Nephron progenitor cell (in vitro differentiated cells): Measurements from ENCODE around the gene PTDSS2.

Experiments
- DNase-seq: peaks from one replicate; pipeline ENCODE4 v3.0.0; 2021
- H3K27ac Mint-ChIP-seq: 2 replicates; pipeline ENCODE4 v1.8.0; 2021; ENCODE audit warnings: mild to moderate bottlenecking, moderate library complexity, mixed read lengths
- H3K27me3 Mint-ChIP-seq: 2 replicates; pipeline ENCODE4 v1.8.0; 2021; ENCODE audit warnings: mild to moderate bottlenecking, low read depth, mixed read lengths; ENCODE audit not compliant: poor library complexity
- H3K36me3 Mint-ChIP-seq: 2 replicates; pipeline ENCODE4 v1.8.0; 2021; ENCODE audit warnings: low read depth, mixed read lengths
- H3K4me1 Mint-ChIP-seq: 2 replicates; pipeline ENCODE4 v1.8.0; 2021; ENCODE audit warnings: mixed read lengths
- H3K4me3 Mint-ChIP-seq: 2 replicates; pipeline ENCODE4 v1.8.0; 2021; ENCODE audit warnings: mild to moderate bottlenecking, moderate library complexity, mixed read lengths
- H3K9me3 Mint-ChIP-seq: 2 replicates; pipeline ENCODE4 v1.8.0; 2021; ENCODE audit warnings: mild to moderate bottlenecking, moderate library complexity, mixed read lengths
- CTCF ChIP-seq: fragments of 200-600 bp; sonication (generic); IDR thresholded peaks from 2 replicates; pipeline ENCODE4 v1.5.0; 2021; ENCODE audit warnings: antibody characterized with exemption

Gene PTDSS2

GRCh38 chr11:414318-414857 lies 35.7 kb upstream of the PTDSS2 start:
- no peak for TF ChIP-seq CTCF
- Mint-ChIP-seq H3K9me3 (no peaks in the 10 kb centered on the region), H3K4me1 (peaks cover 20% of the 10 kb centered on the region), H3K36me3 (no peaks in the 10 kb centered on the region), H3K27me3 (peaks cover 56% of the 10 kb centered on the region), H3K4me3 (no peak overlapping the region), H3K27ac (no peak overlapping the region)
- DNase-seq, result no peak

- H3K27ac Mint-ChIP-seq, result no peak overlapping the region
- no peak for DNase-seq
- peaks cover 59% of the 10 kb centered on the region for H3K27me3 Mint-ChIP-seq
- peaks cover 20% of the 10 kb centered on the region for H3K4me1 Mint-ChIP-seq
- H3K36me3 Mint-ChIP-seq, result no peaks in the 10 kb centered on the region
- no peak for TF ChIP-seq CTCF
- no peaks in the 10 kb centered on the region for H3K9me3 Mint-ChIP-seq
- peak overlapping the region; percentile 72 for H3K4me3 Mint-ChIP-seq
These were observed 34.4 kb upstream of the PTDSS2 start for GRCh38 chr11:415640-416041.

- peak overlapping the region; percentile 72 for H3K4me3 Mint-ChIP-seq
- no peaks in the 10 kb centered on the region for H3K9me3 Mint-ChIP-seq
- no peaks in the 10 kb centered on the region for H3K36me3 Mint-ChIP-seq
- H3K4me1 Mint-ChIP-seq, result peaks cover 20% of the 10 kb centered on the region
- no peak for DNase-seq
- TF ChIP-seq CTCF, result no peak
- no peak overlapping the region for H3K27ac Mint-ChIP-seq
- peaks cover 59% of the 10 kb centered on the region for H3K27me3 Mint-ChIP-seq
These were observed 33.9 kb upstream of the PTDSS2 start for GRCh38 chr11:416051-416756.

GRCh38 chr11:416757-417621 lies 33.1 kb upstream of the PTDSS2 start:
- no peaks in the 10 kb centered on the region for H3K36me3 Mint-ChIP-seq
- peak; percentile 53 for DNase-seq
- no peaks in the 10 kb centered on the region for H3K9me3 Mint-ChIP-seq
- peaks cover 20% of the 10 kb centered on the region for H3K4me1 Mint-ChIP-seq
- TF ChIP-seq CTCF, result no peak
- no peak overlapping the region for H3K4me3 Mint-ChIP-seq
- peaks cover 64% of the 10 kb centered on the region for H3K27me3 Mint-ChIP-seq
- H3K27ac Mint-ChIP-seq, result no peak overlapping the region

GRCh38 chr11:417652-418342 lies 32.3 kb upstream of the PTDSS2 start:
- H3K4me3 Mint-ChIP-seq, result peak overlapping the region; percentile 73
- no peak for DNase-seq
- peaks cover 20% of the 10 kb centered on the region for H3K4me1 Mint-ChIP-seq
- TF ChIP-seq CTCF, result no peak
- H3K27me3 Mint-ChIP-seq, result peaks cover 63% of the 10 kb centered on the region
- H3K36me3 Mint-ChIP-seq, result no peaks in the 10 kb centered on the region
- no peaks in the 10 kb centered on the region for H3K9me3 Mint-ChIP-seq
- no peak overlapping the region for H3K27ac Mint-ChIP-seq
